ENCODE data around the gene C2CD2.

The C2CD2 gene

GRCh38 chr21:41885341-41886024 is 68.3 kb downstream of the C2CD2 start:
- peak; percentile 17 for DNase-seq (ENCODE audit: low spot score)

DNA sequence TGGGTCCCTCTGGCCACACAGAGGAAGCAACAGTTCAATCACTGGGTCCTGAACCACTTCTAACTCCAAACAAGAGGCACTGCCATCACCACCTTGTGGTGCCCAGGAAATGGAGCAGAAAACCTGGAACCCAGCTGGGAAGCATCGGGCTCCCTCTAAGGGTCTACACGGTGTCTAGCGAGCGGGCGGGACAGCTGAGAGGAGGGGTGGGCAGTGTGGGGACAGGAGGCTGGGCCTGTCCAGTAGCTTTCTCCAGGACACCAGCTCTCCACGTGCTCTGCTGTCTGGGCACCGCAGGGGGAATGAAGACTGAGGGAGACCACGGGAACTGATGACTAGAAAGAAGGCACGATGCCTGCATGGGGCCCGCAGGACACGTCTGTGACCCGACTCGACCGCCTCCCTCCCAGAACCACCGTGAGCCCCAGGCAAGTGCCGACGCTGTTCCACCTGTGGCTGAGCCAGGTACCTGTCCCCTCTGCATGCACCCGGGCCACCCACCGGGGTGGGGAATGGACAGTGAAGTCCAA is 69.3 kb downstream of the C2CD2 start:
- DNase-seq (ENCODE audit: low spot score): no peak

- DNase-seq (ENCODE audit: low spot score): no peak
Observed at GRCh38 chr21:41883582-41883981, 70.2 kb downstream of the C2CD2 start.

- no peak for DNase-seq (ENCODE audit: low spot score)
Observed at GRCh38 chr21:41881051-41881450, 72.8 kb downstream of the C2CD2 start.

DNA sequence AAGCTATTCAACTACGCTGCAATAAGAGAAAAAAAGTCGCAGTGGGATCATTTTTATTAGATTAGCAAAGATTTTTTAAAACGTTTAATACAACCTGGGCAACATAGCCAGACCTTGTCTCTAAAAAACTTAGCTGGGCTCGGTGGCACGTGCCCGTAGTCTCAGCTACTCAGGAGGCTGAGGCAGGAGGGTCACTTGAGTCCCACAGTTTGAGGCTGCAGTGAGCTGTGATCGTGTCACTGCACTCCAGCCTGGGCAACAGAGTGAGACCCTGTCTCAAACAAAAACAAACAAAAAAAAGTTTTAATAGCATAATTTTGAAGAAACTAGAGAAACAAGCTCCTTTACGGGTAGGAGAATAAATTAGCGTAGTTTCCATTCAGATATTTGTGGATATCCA is 73.7 kb downstream of the C2CD2 start:
- DNase-seq (ENCODE audit: low spot score): no peak

- DNase-seq (ENCODE audit: low spot score): peak; percentile 81
Observed at GRCh38 chr21:41879190-41879998, 74.4 kb downstream of the C2CD2 start, which contains the start of gene PRDM15. PRDM15 (minus strand) TSS chr21:41879344; CDS start chr21:41860363, 18,981 bp downstream.

DNA sequence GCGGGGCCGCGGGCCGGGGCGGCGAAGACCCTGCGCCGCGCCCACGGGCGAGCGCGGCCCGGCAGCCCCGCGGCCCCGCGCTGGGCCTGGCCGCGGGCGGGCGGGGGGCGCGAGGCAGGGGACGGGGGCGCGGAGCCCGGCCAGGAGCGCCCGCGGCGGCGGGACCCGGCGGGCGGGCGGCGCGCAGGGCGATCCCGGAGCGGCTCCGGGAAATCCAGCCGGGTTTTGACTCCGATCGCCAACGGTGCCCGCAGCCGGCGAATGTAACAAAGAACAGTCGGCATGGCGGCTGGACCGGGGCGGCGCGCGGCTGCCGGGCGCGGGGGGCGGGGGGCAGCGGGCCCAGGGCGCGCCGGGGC is 75.0 kb downstream of the C2CD2 start:
- peak; percentile 88 for DNase-seq (ENCODE audit: low spot score)

DNA sequence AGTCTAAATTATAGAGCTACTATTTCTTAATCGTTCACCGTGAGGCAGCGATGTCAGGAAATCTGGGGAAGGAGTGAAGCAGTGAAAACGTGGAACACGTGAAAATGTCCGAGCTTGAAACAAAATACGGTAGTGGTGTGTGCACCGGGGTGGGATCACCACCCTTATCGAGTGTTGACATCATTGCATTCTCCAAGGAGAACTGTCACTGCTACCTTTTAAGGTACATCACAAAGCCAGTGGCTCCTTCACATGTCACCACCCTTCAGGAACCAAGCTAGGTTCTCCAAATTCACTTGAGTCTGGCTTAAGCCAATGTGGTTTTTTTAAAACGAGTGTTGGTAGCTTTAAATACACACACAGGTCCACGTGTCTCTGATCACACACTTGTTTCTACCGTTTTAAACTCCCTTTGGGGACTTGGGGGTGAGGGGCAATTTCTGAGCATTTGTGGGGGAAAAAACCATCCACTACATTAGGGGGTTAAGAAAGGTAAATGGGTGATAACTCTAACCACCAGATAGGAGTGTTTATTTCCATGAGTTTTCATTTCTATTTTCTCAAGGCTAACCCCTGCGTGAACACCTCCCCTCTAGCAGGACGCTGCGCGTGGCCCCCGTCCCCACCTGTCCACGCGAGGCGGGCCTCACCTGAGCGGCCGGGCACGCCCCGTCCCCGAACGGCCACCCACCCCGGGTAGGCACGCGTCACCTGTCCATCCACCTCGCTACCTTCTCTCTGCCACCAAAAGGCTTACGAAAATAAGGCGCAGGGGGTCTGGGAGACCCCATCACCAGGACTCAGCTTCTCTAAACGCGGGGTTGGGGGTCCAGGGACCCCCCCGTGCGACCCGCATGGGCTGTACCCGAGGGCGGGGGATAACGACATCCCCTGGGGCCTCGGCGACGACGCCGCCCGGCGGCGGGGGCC is 75.7 kb downstream of the C2CD2 start:
- peak; percentile 57 for DNase-seq (ENCODE audit: low spot score)

GRCh38 chr21:41876928-41877652 is 76.7 kb downstream of the C2CD2 start:
- DNase-seq (ENCODE audit: low spot score): no peak

DNA sequence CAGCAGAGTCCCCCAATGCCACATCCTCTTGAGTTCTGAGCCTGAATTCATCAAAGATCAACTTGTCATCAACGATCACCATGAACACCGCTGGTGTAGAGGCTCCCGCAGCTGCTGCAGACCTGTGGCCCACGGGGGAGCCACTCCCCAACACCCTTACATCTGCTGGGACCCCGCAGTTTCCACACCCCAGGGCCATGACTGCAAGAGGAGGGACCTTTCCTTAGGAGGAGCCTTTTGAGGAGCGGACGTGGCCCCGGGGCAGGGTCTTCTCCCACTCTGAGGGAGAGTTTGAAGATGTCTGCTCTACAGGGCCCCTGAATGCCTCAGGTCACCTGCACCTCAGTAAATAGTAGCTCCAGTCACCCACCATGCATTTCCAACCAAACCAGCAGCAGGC is 77.4 kb downstream of the C2CD2 start:
- no peak for DNase-seq (ENCODE audit: low spot score)

DNA sequence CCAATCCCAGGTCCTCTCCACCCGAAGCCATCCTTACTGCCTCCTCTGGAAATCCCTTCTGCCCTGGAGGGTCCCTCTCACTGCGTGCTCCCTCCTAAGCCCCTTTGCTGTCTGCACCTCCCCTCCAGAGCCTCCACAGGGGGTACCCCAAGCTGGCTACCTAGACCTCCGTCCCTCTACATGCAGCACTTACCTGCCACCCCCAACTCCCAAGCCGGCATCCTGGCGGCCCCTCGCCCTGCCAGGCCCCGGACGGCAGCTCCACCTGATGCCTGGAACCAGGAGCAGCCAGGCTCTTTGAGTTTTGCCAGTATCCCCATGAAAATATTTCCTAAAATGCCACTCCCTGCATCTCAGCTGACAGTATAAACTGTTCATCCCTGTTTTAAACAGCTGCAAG is 78.7 kb downstream of the C2CD2 start:
- DNase-seq (ENCODE audit: low spot score): no peak

DNA sequence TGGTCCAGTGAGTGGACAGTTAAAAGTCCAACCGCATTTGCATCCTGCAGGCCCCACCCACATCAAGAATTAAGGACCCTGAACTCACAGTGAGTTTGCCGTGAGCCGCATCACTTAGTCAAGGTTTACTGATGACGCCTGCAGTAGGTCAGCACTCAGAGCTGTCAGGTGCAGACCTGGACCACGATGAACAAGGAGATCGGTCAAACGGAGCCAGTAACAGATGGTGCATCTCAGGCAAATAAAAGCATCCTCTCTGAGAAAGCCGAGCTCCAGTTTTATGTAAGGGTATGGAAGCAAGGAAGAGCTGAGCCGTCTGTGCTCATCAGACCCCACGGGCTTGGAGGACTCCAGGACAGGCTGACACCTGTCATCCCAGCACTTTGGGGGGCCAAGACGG is 79.2 kb downstream of the C2CD2 start:
- DNase-seq (ENCODE audit: low spot score): no peak

DNA sequence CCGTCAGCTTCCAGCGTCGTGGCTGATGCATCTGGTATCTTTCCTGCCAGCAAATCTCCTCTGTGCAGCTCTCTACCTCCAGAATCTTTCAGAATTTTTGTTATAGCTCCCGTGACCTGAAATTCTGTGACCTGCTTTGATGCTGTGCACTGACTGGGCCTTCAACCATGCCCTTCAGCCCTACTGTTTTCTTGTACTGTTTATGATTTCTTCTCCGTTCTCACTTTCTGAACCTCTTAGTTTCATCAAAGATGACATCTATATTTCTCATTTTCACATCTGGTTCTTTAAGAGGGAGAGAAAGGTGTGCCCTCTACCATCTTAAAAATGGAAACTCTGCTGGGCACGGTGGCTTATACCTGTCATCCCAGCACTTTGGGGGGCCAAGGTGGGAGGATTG is 80.4 kb downstream of the C2CD2 start:
- DNase-seq (ENCODE audit: low spot score): no peak

GRCh38 chr21:41873005-41873404 is 80.8 kb downstream of the C2CD2 start:
- no peak for DNase-seq (ENCODE audit: low spot score)

GRCh38 chr21:41871293-41872030 is 82.4 kb downstream of the C2CD2 start:
- DNase-seq (ENCODE audit: low spot score): no peak

DNA sequence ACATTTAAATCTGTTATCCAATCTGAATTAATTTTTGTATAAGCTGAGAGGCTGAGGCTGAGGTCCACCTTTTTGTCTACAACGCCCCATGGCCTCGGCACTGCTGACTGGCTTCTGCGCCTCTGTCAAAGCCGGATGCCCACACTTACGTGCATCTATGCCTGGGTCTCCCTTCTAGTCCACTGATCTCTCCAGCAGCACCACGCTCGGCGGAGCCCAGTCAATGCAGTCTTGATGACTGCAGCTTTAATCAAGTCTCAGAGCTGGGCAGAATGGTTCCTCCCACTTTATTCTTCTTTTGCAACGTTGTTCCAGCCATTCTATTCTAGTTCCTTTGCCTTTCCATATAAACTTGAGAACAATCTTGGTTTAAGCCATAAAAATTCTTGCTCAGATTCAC is 84.0 kb downstream of the C2CD2 start:
- DNase-seq (ENCODE audit: low spot score): no peak

DNA sequence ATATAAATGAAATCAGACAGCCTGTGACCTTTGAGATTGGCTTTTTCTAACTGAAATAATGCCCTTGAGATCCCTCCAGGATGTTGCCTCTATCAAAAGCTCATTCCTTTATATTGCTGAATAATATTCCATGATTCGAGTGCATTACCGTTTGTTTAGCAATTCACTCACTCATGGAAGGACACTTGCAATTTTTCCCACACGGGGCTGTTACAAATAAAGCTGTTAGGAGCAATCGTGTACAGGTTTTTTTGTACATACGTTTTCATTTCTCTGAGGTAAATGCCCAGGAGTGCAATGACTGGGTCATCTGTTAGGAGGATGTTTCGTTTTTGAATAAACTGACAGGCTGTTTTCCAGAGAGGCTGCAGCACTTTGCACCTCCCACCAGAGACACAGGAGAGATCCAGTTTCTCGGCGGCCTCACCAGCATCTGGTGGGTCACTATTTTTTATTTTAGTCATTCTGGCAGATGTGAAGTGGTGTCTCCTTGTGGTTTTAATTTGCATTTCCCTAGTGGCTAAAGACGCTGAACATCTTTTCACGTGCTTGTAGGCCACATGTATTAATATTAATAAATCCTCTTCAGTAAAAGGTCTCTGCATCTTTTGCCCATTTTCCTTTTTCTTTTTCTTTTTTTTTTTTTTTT is 85.6 kb downstream of the C2CD2 start:
- DNase-seq (ENCODE audit: low spot score): no peak

DNA sequence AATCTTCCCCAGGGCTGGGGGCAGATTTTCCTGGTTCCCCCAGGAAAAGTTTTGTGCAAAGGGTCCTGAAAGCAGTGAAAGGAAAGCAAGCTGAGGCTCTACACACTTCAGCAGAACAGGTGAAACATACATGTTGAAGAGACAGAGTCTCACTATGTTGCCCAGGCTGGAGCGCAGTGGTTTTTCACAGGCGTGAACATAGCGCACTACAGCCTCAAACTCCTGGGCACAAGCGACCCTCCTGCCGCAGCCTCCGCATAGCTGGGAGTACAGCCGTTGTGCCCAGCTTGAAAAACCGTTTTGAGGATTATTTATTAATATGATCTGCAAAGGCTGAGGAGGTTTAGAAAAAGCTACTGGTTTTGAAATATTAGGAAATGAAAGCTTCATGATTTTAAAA is 86.5 kb downstream of the C2CD2 start:
- DNase-seq (ENCODE audit: low spot score): no peak

- DNase-seq (ENCODE audit: low spot score): no peak
Observed at GRCh38 chr21:41866274-41866809, 87.5 kb downstream of the C2CD2 start.

Data from HuH-7 (cell line).